A673 (cell line): ENCODE measurements around the gene BAIAP3. TPM values are rescaled to one million over a fixed set of nuclear protein-coding genes. Genes with fewer than 3 reads are reported as not detected.

ENCODE experiments used
- BruUV-seq: library from RNA; stranded (reverse); fragments of 400-500 nt; replicated peaks from 2 replicates; lab custom pipeline; 2021; lab: Mats Ljungman, UMichigan
- CTCF ChIA-PET: fragments of 300-600 bp; sonication (Branson Sonifier 250); formaldehyde crosslinking; loops from one replicate; lab custom pipeline; 2022; ENCODE audit warnings: antibody characterized with exemption; lab: Charles Lee
- POLR2A ChIA-PET: fragments of 300-600 bp; sonication (Branson Sonifier 250); formaldehyde crosslinking; loops from one replicate; lab custom pipeline; 2022; ENCODE audit warnings: antibody characterized with exemption; ENCODE audit not compliant: low non-redundant PET; lab: Charles Lee
- DNase-seq: peaks from one replicate; pipeline ENCODE4 v3.0.0-alpha.2; 2015; ENCODE audit warnings: low spot score
- H3K27ac ChIP-seq: fragments of 200-600 bp; sonication (generic); 2 replicates; pipeline ENCODE4 v1.5.1; 2016; ENCODE audit warnings: mixed run types, low read depth, mild to moderate bottlenecking, mixed read lengths, antibody characterized with exemption, low read length; ENCODE audit not compliant: poor library complexity, severe bottlenecking
- H3K27me3 ChIP-seq: fragments of 200-600 bp; sonication (generic); replicated peaks from 2 replicates; pipeline ENCODE4 v1.6.1; 2017; ENCODE audit warnings: mixed run types, low read depth, mild to moderate bottlenecking, mixed read lengths, antibody characterized with exemption, low read length; ENCODE audit not compliant: insufficient read depth, poor library complexity
- H3K36me3 ChIP-seq: fragments of 200-600 bp; sonication (generic); 2 replicates; pipeline ENCODE4 v1.6.1; 2016; ENCODE audit warnings: mixed run types, mild to moderate bottlenecking, mixed read lengths, antibody characterized with exemption, low read length; ENCODE audit not compliant: insufficient read depth, poor library complexity, severe bottlenecking
- H3K4me1 ChIP-seq: fragments of 200-600 bp; sonication (generic); 2 replicates; pipeline ENCODE4 v1.6.1; 2017; ENCODE audit warnings: mixed run types, mild to moderate bottlenecking, mixed read lengths, antibody characterized with exemption, low read length; ENCODE audit not compliant: insufficient read depth, poor library complexity, severe bottlenecking
- H3K4me3 ChIP-seq: fragments of 200-600 bp; sonication (generic); 2 replicates; pipeline ENCODE4 v1.5.1; 2016; ENCODE audit warnings: low read depth, mixed run types, mild to moderate bottlenecking, mixed read lengths, low read length; ENCODE audit not compliant: poor library complexity, severe bottlenecking
- H3K9me3 ChIP-seq: fragments of 200-600 bp; sonication (generic); 2 replicates; pipeline ENCODE4 v1.6.1; 2016; ENCODE audit warnings: mixed run types, low read depth, mild to moderate bottlenecking, mixed read lengths, antibody characterized with exemption, low read length; ENCODE audit not compliant: poor library complexity, severe bottlenecking
- EZH2 ChIP-seq: fragments of 200-600 bp; sonication (generic); IDR thresholded peaks from 2 replicates; pipeline ENCODE4 v1.6.1; 2017; ENCODE audit warnings: borderline replicate concordance, low read depth, mild to moderate bottlenecking, mixed read lengths, antibody characterized with exemption, low read length; ENCODE audit not compliant: poor library complexity, severe bottlenecking
- intact Hi-C: fragments of 100-400 bp; cut with micrococcal nuclease; formaldehyde crosslinking; loops from one replicate; pipeline ENCODE4 v1.10.0; 2022; ENCODE audit not compliant: unreplicated experiment
- total RNA-seq: library from RNA; stranded (reverse); gene quantifications from 2 replicates; pipeline ENCODE4 v1.2.3, GENCODE V29; 2021
- TF ChIP-seq, protein P1 (sequence below): fragments of 300-800, 200-600 bp; sonication (generic); conservative IDR thresholded peaks from 2 replicates; pipeline ENCODE4 v1.5.1; 2017; ENCODE audit warnings: low read depth, mild to moderate bottlenecking, antibody characterized with exemption, low read length, moderate library complexity, mixed read lengths

Gene BAIAP3
- total RNA-seq, 1 experiment from 2014 or later: 2.0 TPM

DNA sequence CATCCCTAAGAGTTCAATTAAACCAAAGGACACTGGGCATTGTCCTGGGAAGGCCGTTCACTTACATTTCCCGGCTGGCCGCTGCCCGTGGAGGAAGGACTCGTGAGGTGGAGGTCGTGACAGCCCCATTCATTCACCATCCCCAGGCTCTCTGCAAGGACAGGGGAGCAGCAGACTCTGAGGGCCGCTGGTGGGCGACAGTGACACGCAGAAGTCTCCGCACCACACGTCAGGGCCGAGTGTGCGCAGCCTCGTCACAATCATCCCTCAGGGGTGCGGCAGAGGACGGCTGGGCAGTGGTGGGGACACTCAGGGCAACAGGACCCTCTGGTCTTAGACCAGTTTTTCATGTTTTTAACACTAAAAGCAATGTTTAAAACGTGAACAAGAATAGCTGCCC, 59.4 kb downstream of the BAIAP3 start:
- no peaks in the 10 kb centered on the region for H3K27me3 ChIP-seq
- ChIA-PET CTCF (no interaction called here), POLR2A (no interaction called here)
- no peak for DNase-seq
- no peak overlapping the region for H3K27ac ChIP-seq
- H3K36me3 ChIP-seq: no peaks in the 10 kb centered on the region
- H3K4me3 ChIP-seq: no peak overlapping the region
- TF ChIP-seq EZH2: no peak
- TF ChIP-seq, protein P1, sequence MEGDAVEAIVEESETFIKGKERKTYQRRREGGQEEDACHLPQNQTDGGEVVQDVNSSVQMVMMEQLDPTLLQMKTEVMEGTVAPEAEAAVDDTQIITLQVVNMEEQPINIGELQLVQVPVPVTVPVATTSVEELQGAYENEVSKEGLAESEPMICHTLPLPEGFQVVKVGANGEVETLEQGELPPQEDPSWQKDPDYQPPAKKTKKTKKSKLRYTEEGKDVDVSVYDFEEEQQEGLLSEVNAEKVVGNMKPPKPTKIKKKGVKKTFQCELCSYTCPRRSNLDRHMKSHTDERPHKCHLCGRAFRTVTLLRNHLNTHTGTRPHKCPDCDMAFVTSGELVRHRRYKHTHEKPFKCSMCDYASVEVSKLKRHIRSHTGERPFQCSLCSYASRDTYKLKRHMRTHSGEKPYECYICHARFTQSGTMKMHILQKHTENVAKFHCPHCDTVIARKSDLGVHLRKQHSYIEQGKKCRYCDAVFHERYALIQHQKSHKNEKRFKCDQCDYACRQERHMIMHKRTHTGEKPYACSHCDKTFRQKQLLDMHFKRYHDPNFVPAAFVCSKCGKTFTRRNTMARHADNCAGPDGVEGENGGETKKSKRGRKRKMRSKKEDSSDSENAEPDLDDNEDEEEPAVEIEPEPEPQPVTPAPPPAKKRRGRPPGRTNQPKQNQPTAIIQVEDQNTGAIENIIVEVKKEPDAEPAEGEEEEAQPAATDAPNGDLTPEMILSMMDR: no peak
- no TSS peak for BruUV-seq
- intact Hi-C loops: no loop called here
- no peaks in the 10 kb centered on the region for H3K9me3 ChIP-seq
- H3K4me1 ChIP-seq: no peaks in the 10 kb centered on the region

DNA sequence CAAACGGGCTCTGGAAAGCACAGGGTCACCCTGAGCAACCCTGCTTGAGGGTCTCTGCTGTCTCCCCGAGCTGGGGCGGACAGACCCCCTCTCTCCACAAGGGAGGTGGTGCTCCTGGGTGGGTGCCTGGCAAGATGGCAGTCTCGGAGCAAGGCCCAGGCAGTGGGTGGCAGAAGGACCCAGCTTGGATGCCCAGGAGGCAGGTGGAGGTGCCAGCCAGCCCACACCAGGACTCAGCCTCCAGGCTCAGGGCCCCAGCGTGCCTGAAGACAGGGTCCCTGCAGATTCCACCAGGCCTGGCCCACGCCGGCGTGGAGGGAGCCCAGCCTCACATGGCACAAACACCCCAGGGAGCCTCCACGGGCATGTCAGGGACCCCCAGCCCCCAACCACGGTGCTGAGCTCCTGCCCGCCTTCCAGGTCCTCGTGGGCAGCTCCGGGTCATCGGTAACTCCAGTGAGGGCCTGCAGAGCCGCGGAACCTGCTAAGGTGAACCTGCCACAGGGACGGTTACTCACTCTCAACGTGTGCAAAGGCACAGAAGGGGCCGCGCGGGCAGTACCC, 60.2 kb downstream of the BAIAP3 start:
- no peaks in the 10 kb centered on the region for H3K27me3 ChIP-seq
- no peaks in the 10 kb centered on the region for H3K9me3 ChIP-seq
- CTCF ChIA-PET: interaction anchor here (0.6 kb wide), 1 partner anchor 14 kb away, joined by 6 read pairs; no protein-coding TSS in a partner anchor
- TF ChIP-seq, protein P1: no peak
- TF ChIP-seq EZH2: no peak
- H3K4me3 ChIP-seq: no peak overlapping the region
- H3K27ac ChIP-seq: no peak overlapping the region
- POLR2A ChIA-PET: no interaction called here
- no peaks in the 10 kb centered on the region for H3K36me3 ChIP-seq
- H3K4me1 ChIP-seq: no peaks in the 10 kb centered on the region
- intact Hi-C loops: no loop called here
- BruUV-seq: no TSS peak
- no peak for DNase-seq

DNA sequence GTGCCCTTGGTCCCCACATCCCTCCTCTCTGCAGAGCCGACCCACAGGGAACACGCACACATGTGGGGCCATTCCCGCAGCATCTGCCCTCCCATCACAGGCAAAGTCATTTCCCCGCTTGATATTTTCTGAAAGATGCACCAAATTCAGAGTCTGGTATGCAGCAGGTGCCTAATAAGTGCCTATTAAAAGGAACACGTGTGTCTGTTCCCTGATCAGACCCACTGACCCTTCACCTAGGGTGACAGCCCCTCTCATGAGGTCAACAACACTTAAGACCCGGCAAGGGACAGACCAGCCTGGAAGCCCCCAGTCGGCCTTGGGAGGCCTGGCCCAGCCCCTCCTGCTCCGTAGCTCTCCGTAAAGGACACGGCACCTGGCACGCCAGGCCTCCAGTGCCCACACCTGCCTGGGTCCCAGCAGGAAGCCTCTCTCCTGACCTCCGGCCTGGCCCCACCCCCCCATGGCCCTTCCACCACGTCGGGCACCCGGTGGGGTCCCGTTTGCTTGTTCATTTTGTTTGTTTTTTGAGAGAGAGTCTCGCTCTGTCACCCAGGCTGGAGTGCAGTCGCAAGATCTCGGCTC, 61.0 kb downstream of the BAIAP3 start:
- Histone ChIP-seq H3K27me3 (no peaks in the 10 kb centered on the region), H3K4me1 (no peaks in the 10 kb centered on the region), H3K4me3 (no peak overlapping the region), H3K27ac (no peak overlapping the region), H3K36me3 (no peaks in the 10 kb centered on the region), H3K9me3 (no peaks in the 10 kb centered on the region)
- no TSS peak for BruUV-seq
- ChIA-PET POLR2A (no interaction called here), CTCF (interaction anchor here (0.6 kb wide), 1 partner anchor 15 kb away, joined by 6 read pairs; no protein-coding TSS in a partner anchor)
- DNase-seq: no peak
- intact Hi-C loops: no loop called here
- TF ChIP-seq, protein P1: no peak
- TF ChIP-seq EZH2: no peak
